ENCODE measurements around the gene BEND7. TPM values are rescaled to one million over a fixed set of nuclear protein-coding genes. Genes with fewer than 3 reads are reported as not detected.

Gene BEND7
- total and polyA plus RNA-seq, 2 donors (not counting 3 experiments of a cell fraction or from before 2014, with no cell fraction given): 7.3 to 31.7 TPM

DNA sequence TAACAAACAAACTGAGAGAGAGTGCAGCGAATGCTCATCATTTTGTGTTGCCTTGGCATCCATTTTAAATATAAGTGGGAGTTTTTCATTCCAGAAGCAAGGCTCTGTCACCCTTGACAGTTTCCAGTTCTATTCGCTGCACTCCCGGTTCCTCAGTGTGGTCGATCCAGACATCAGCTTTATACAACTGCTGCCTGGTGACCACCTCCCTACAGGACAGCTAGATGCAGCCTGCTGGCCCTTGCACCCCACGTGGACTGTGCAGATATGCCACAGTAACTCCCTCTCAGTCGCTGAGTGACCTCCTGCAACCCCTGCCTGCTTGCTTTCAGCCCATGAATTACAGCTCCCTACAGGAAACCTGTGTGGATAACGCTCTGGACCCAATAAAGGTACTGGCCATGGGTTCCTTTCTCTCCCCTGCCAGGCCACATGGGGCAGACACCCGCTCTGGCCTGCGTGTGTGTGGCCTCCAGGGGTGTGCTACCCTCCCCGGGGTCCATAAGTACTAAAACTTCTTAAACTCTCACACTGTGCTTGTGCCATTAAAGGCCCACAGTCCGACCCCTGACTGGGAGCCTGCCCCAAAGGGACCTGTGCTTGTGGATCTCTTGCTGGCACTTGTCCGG lies 23.6 kb downstream of the BEND7 start:
- Histone ChIP-seq H4K20me1 (replicated peaks; ENCODE audit: control insufficient read depth, extremely low read depth, insufficient read depth, low read length) (no peaks in the 10 kb centered on the region), H3K4me2 (ENCODE audit: insufficient read depth, low read length) (no peak overlapping the region), H3K36me3 (ENCODE audit: control insufficient read depth in 2 of 2, extremely low read depth in 1 of 2, insufficient read depth in 2 of 2, low read length in 2 of 2) (peaks cover 0 to 2% of the 10 kb centered on the region in 2 experiments), H3K9ac (replicated peaks; ENCODE audit: extremely low read depth, insufficient read depth, low read length) (no peak overlapping the region), H3K9me3 (replicated peaks; ENCODE audit: control insufficient read depth, insufficient read depth, low read length) (no peaks in the 10 kb centered on the region), H3K27me3 (ENCODE audit: control insufficient read depth in 2 of 2, insufficient read depth in 2 of 2, low read length in 2 of 2) (no peaks in the 10 kb centered on the region), H3K4me1 (ENCODE audit: control insufficient read depth, extremely low read depth, insufficient read depth, low read length) (no peaks in the 10 kb centered on the region), H3K79me2 (ENCODE audit: control insufficient read depth, insufficient read depth, low read length) (peaks cover 2% of the 10 kb centered on the region), H3K9me1 (replicated peaks; ENCODE audit: control insufficient read depth, extremely low read depth, insufficient read depth, low read length) (no peaks in the 10 kb centered on the region), H3K27ac (ENCODE audit: insufficient read depth, low read depth, low read length) (no peak overlapping the region), H3K4me3 (replicated peaks in 1 of 3; ENCODE audit: insufficient read depth in 1 of 3, low read depth in 1 of 3, low read length in 3 of 3) (no peak overlapping the region), H2AFZ (ENCODE audit: low read depth, low read length) (no peak overlapping the region)
- dilution Hi-C loops (cut with MboI; ENCODE audit: extremely low pct_ligation_motif_present, low sequenced_read_pairs) (no loop called here), intact Hi-C loops (cut with micrococcal nuclease) (no loop called here)
- no peak for TF ChIP-seq GATA2 (IDR thresholded peaks at IDR 0.05; ENCODE audit: insufficient read depth, insufficient read length, low read depth, low read length)
- no peak for TF ChIP-seq JUN (IDR thresholded peaks at IDR 0.05; ENCODE audit: borderline replicate concordance, insufficient read depth, insufficient read length, low read depth)
- TF ChIP-seq POLR2AphosphoS5 (IDR thresholded peaks at IDR 0.05; ENCODE audit: insufficient read depth, low read depth, low read length): no peak
- TF ChIP-seq, protein P1, sequence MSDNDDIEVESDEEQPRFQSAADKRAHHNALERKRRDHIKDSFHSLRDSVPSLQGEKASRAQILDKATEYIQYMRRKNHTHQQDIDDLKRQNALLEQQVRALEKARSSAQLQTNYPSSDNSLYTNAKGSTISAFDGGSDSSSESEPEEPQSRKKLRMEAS (IDR thresholded peaks at IDR 0.05; ENCODE audit: insufficient read depth, insufficient read length): no peak
- no peak for TF ChIP-seq MYC (IDR thresholded peaks at IDR 0.05; ENCODE audit: low read depth, low read length)
- no peak for TF ChIP-seq FOS (IDR thresholded peaks at IDR 0.05; ENCODE audit: borderline replicate concordance, insufficient read depth, low read length)
- no peak for TF ChIP-seq POLR2A (IDR thresholded peaks at IDR 0.05; ENCODE audit: low read depth, low read length)
- TF ChIP-seq, protein P2, sequence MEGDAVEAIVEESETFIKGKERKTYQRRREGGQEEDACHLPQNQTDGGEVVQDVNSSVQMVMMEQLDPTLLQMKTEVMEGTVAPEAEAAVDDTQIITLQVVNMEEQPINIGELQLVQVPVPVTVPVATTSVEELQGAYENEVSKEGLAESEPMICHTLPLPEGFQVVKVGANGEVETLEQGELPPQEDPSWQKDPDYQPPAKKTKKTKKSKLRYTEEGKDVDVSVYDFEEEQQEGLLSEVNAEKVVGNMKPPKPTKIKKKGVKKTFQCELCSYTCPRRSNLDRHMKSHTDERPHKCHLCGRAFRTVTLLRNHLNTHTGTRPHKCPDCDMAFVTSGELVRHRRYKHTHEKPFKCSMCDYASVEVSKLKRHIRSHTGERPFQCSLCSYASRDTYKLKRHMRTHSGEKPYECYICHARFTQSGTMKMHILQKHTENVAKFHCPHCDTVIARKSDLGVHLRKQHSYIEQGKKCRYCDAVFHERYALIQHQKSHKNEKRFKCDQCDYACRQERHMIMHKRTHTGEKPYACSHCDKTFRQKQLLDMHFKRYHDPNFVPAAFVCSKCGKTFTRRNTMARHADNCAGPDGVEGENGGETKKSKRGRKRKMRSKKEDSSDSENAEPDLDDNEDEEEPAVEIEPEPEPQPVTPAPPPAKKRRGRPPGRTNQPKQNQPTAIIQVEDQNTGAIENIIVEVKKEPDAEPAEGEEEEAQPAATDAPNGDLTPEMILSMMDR (IDR thresholded peaks at IDR 0.05; ENCODE audit: extremely low read depth in 1 of 2, insufficient read depth in 1 of 2, low read depth in 1 of 2, low read length in 2 of 2): no peak
- TF ChIP-seq EZH2 (IDR thresholded peaks at IDR 0.05; ENCODE audit: borderline replicate concordance, low read depth, low read length, severe bottlenecking): no peak
- ChIA-PET CTCF (interaction anchor here (1.4 kb wide), 1 partner anchor 32 kb away, joined by 3 read pairs; no protein-coding TSS in a partner anchor), POLR2A (no interaction called here)
- DNase-seq (ENCODE audit: low read depth, low spot score) (no peak), FAIRE-seq (no peak)
- BruUV-seq (replicated peaks): no TSS peak
